Fibroblast of gingiva (primary cell): ENCODE measurements around the gene TRIM46.
"Not testable (repeated sequence)": the region's sequence is repeated elsewhere in the genome, so short reads cannot be mapped to it uniquely, and the experiment has no call there.

Source experiments
- DNase-seq: peaks from one replicate; pipeline ENCODE4 v3.0.0-alpha.2; 2011; ENCODE audit warnings: low read depth

Gene TRIM46

DNA sequence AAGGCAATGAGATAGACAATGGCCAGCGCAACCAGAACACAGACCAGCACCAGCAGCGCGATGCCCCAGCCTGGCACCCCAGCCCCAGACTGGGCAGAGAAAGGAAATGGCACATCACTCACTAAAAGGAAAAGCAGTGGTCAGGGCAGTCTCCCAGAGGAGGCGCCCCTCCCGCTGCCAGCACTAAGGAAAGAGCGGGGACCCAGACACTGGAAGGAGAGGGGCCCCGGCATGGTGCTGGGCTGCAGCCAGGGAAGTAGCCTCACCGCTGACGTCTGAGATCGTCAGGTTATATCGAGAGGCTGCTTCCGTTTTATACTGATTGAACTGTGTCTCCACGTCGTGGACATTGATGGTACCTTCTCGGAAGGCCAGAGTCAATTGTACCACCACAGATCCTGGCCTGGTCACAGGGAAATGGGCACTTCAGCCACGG, 13.8 kb downstream of the TRIM46 start:
- DNase-seq: no peak

DNA sequence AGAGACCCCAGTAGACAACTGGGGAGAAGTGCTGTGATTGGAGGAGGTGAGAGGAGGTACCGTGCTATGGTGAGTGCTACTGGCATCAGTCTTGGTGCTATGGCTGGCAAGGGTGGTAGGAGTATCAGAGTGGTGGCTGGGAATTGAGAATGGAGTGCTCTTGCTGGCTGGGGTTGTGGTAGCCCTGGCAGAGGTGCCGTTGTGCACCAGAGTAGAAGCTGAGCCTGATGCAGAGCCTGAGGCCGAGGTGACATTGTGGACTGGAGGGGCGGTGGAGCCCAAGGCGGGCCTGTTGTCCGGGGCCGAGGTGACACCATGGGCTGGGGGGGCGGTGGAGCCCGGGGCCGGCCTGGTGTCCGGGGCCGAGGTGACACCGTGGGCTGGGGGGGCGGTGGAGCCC, 14.6 kb downstream of the TRIM46 start:
- no peak for DNase-seq

GRCh38 chr1:155189926-155190325, 16.3 kb downstream of the TRIM46 start:
- not testable (repeated sequence) for DNase-seq

DNA sequence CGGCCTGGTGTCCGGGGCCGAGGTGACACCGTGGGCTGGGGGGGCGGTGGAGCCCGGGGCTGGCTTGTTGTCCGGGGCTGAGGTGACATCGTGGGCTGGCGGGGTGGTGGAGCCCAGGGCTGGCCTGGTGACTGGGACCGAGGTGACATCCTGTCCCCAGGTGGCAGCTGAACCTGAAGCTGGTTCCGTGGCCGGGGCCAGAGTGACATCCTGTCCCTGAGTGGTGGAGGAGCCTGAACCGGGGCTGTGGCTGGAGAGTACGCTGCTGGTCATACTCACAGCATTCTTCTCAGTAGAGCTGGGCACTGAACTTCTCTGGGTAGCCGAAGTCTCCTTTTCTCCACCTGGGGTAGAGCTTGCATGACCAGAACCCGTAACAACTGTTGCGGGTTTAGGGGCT, 18.3 kb downstream of the TRIM46 start:
- no peak for DNase-seq

DNA sequence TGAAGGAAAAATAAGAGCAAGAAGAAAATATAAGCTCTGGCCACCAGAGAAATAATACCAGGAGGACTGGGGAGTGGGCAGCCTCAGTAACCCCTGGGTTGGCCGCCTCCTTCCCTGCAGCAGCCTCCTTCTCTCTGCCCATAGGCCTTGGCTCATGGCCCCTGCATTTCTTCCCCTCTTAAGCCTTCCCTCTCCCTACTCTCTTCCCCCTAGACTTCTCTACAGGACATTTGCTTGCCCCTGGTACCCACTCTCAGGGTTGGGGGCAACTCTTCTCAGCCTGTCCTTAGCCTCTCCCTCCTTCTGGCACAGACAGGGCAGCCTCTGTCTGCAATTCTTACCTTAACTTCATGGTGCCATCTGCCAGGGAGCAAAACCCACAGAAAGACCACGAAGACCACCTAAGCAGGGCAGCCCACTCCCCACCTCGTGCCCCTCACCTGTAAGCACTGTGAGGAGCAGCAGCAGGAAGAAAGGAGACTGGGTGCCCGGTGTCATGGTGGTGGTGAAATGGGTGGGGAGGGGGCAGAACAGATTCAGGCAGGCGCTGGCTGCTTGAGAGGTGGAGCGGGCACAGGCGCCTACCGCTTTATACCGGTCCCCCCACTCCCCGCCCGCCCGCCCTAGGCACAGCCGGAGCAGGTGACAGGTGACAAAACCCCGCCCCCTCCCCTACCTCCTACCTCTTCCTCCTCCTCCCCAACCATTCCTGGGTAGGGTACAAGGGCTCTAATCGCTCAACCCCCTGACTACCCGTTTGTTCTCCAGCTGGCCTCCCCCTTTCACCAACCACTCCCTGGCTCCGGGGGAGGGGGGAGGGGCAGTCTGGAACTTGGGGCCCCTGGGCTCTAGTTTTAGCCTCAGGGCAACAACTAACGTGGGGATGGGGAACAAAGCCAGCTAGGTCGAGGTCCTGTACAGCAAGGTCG, 19.0 kb downstream of the TRIM46 start:
- no peak for DNase-seq

DNA sequence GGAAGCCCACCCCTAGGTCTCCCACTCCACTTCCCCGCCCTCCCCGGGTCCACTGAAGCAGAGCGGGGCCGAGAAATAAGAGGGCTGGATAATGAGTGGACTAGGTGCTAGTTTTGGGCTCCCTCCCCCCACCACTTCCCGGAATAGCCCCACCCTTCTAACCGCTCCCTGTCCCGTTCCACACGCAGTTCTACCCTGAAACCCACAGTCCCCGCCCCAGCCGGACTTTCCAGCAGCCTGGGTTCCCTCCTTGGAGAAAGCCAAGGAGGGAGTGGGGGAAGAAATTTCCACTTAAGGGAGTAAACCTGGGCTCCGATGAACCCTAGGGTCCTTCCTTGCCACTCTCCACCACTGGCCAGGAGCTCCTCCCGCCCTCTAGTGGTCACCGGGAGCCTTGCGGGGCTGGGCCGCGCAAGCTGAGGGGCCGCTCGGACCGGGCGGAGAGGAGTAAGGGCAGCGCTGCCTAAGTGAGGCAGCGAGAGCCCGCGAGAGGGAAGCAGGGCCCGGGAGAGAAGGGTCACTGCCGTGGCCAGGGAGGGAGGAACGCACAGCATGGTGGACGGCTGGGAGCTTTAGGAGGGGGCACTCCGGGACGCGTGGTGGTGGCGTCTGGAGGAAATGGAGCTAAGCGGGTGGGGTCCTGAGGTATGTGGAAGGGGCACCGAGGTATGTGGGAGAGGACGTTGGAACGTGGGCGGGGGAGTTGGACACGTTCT, 19.8 kb downstream of the TRIM46 start:
- peak; percentile 89 for DNase-seq

- DNase-seq: not testable (repeated sequence)
These were observed 20.3 kb downstream of the TRIM46 start for GRCh38 chr1:155193991-155194240.

DNA sequence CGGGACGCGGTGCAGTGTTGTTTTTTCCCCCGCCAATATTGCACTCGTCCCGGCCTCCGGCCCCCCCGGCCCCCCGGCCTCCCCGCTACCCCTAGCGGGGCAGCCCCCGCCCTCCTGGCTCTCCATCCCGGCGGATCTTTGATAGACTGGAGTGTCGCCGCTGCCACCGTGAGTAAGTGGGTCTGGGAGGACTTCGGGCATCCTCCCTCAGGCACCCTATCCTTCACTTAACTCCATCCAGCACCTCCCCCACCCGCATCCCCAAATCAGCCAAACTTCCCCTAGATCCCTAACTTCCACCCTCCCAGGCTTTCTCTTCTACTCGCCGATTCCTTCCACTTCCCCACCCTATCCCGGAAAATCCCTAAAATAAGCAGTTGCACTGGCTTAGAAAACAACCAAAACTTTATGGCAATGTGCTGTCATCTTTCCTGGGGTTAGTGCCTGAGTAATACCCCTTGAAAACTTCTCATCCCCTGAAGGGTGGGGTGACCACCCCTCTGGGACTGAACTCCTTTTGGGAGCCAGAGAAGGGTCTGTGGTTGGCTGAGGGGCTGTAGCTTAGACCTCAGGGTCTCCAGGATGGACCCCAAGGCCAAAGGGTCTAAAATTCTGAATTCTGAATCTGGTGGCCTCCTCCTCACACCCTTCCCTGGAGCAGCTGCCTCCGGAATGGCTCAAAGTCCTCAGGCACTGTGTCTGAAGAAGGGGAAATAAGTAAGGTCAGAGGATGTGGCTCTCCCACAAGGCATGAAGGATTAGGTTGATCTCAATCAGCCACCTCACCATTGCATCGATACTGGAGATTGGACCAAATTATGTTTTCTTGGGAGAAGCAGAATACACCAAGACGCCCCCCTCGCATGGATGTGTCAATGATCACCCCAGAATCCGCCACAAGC, 21.8 kb downstream of the TRIM46 start:
- no peak for DNase-seq

GRCh38 chr1:155196103-155196892, 22.6 kb downstream of the TRIM46 start:
- DNase-seq: no peak

DNA sequence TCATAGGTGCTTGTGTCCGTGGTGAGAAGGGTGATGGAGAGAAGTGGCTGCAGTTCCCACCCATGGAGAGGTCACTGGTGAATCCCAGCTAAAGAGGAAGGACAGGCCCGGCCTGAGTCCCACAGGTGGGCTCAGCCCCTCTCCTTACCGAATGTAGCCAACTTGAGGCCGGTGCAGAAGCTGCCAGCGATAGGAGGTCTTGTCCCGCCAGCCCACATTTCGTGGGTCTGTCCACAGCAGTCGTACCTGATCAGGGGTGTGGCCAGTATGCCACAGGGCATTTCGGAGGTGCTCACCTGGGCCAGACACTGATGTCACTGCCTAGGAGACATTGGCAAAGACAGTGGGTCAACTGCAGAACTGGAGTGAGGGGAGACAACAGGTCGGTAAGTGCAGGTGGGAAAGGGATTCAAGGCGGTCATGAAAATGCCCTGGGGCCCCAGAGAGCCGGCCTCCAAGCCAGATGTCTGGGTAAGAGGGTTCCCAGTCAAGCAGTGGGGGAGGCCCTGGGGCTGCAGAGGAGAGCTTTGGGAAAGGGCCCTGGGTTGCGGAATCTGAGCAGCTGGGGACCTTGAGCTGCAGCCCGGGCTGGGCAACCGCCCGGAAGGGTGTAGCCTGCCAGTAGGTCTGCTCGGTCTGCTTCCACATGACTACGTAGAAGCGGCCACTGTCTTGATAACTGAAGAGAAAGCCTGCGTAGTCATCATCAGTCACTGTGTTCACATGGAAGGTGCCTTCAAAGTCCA, 23.4 kb downstream of the TRIM46 start:
- DNase-seq: no peak

DNA sequence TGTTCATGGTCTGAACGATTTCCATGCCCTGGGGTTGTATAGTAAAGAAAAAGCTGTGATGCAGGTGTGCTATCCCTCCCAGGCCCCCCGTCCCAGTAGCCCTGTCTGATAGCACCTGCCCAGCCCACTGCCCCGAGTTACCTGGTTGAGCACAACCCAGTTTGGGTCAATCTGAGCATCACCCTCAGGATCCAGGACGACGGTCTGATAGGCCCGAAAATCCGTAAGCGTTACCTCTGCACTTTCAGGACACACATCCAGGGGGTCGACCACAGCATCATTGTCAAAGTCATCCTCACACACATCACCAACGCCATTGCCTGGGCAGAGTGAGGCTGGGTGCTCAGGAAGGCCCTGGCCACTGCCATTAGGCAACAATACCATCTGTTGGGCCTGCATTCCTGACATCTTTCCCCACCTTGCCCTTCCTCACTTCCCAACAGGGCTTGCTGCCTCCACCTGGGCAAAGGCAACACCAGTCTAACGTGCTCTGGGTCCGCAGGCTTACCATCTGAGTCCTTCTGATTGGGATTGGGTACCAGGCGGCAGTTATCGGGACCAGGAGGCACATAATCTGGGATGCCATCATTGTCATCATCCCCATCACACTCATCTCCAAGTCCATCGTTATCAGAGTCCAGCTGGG, 24.4 kb downstream of the TRIM46 start:
- DNase-seq: no peak

DNA sequence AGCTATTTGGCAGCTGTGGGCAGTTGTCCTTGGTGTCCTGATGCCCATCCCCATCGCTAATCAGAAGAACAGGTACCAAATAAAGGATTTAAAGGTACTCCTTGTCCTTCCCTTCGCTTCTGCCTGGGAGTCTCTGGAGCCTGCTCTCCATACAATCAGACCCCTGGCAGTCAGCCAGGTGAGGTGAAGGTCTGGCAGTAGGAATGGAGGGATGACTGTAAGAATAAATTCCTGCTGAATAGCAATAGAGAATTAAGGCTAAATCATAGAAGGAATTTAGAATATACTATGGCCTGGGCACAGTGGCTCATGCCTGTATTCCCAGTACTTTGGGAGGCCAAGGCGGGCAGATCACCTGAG, 24.9 kb downstream of the TRIM46 start:
- DNase-seq: no peak

GRCh38 chr1:155199792-155200191, 26.1 kb downstream of the TRIM46 start:
- DNase-seq: no peak

GRCh38 chr1:155200920-155201319, 27.3 kb downstream of the TRIM46 start:
- no peak for DNase-seq

DNA sequence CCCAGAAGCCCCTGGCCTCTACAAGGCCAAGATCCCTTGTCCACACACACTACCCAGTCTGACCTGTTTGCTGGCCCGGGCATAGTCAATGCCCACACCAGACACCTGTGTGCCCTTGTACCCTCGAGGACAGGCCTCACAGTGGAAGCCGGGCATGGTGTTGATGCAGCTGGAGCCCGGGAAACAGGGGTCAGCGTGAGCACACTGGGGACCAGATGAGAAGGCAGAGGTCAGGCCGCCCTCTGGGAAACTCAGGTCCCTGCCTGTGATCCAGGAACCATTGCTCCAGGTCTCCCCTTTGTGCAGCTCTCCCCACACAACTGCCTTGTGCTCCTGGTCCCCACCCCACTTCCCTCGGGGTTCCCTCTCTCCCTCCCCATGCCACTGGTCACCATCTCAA, 28.5 kb downstream of the TRIM46 start:
- no peak for DNase-seq

GRCh38 chr1:155202731-155203515, 29.3 kb downstream of the TRIM46 start:
- DNase-seq: no peak

GRCh38 chr1:155205035-155205434, 31.4 kb downstream of the TRIM46 start:
- DNase-seq: no peak

DNA sequence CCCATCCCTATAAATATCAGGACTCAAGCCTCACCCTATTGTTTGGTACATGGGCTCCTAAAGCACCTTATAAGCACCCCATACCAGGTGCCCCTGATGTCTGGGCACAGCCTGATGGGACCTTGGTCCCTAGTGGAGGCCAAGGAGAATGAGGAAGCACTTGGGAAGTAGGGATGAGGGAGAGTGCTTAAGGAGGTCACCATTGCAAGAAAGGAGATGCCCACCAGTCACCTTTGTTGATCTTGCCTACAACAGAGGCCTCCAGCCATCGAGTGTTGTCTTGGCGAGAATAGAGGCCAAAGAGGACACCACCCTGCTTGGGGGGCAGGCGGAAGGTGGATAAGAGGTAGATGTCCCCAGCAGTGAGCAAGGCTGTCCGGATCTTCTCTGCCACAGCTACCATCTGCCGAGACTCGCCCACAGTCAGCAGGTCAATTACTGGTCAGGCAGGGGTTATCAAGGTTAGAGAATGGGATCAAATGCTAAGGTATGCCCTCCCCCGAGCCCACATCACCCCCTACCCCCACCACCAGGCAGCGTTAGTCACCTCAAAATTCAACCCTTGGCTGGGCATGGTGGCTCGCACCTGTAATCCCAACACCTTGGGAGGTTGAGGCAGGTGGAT, 32.4 kb downstream of the TRIM46 start:
- DNase-seq: no peak
